Ishikawa (cell line): Measurements from ENCODE around the gene THSD4.

ENCODE experiments used
- CEBPB ChIP-seq: IDR thresholded peaks from 2 replicates; pipeline ENCODE4 v1.6.1; 2012
- CREB1 ChIP-seq: IDR thresholded peaks from 2 replicates; pipeline ENCODE4 v1.6.1; 2012; ENCODE audit warnings: low read depth
- EGR1 ChIP-seq: IDR thresholded peaks from 2 replicates; pipeline ENCODE4 v1.6.1; 2012
- EP300 ChIP-seq: IDR thresholded peaks from 2 replicates; pipeline ENCODE4 v1.6.1; 2012; ENCODE audit warnings: borderline replicate concordance
- FOXM1 ChIP-seq: IDR thresholded peaks from 2 replicates; pipeline ENCODE4 v1.6.1; 2012; ENCODE audit warnings: low read depth, borderline replicate concordance
- MAX ChIP-seq: IDR thresholded peaks from 2 replicates; pipeline ENCODE4 v1.6.1; 2012
- NFIC ChIP-seq: IDR thresholded peaks from 2 replicates; pipeline ENCODE4 v1.6.1; 2012
- RAD21 ChIP-seq: IDR thresholded peaks from 2 replicates; pipeline ENCODE4 v1.6.1; 2012; ENCODE audit warnings: low read depth
- REST ChIP-seq: IDR thresholded peaks from 2 replicates; pipeline ENCODE4 v1.6.1; 2012; ENCODE audit warnings: low read depth, mild to moderate bottlenecking
- TAF1 ChIP-seq: IDR thresholded peaks from 2 replicates; pipeline ENCODE4 v1.6.1; 2012; ENCODE audit warnings: low read depth, mild to moderate bottlenecking
- TCF12 ChIP-seq: IDR thresholded peaks from 2 replicates; pipeline ENCODE4 v1.6.1; 2012; ENCODE audit warnings: low read depth
- TEAD4 ChIP-seq: IDR thresholded peaks from 2 replicates; pipeline ENCODE4 v1.6.1; 2012
- USF1 ChIP-seq: IDR thresholded peaks from 2 replicates; pipeline ENCODE4 v1.6.1; 2012
- YY1 ChIP-seq: IDR thresholded peaks from 2 replicates; pipeline ENCODE4 v1.6.1; 2012; ENCODE audit warnings: low read depth
- ZBTB7A ChIP-seq: IDR thresholded peaks from 2 replicates; pipeline ENCODE4 v1.6.1; 2012; ENCODE audit warnings: low read depth

THSD4 gene

GRCh38 chr15:71128939-71129562 lies 13.8 kb downstream of the THSD4 start:
- no peak for TF ChIP-seq TEAD4
- no peak for TF ChIP-seq ZBTB7A
- no peak for TF ChIP-seq CREB1
- TF ChIP-seq REST = no peak
- TF ChIP-seq FOXM1 = no peak
- TF ChIP-seq MAX = no peak
- TF ChIP-seq TCF12 = no peak

GRCh38 chr15:71129669-71130068 lies 14.4 kb downstream of the THSD4 start:
- TF ChIP-seq CEBPB (no peak), RAD21 (no peak), EP300 (no peak), TAF1 (no peak), MAX (no peak), USF1 (no peak), EGR1 (no peak), TCF12 (no peak), CREB1 (no peak), TEAD4 (no peak), FOXM1 (no peak), REST (no peak), YY1 (no peak), NFIC (no peak), ZBTB7A (no peak)

GRCh38 chr15:71131601-71132362 lies 16.5 kb downstream of the THSD4 start:
- no peak for TF ChIP-seq NFIC
- TF ChIP-seq FOXM1 = no peak
- TF ChIP-seq REST = no peak
- TF ChIP-seq EGR1 = no peak
- no peak for TF ChIP-seq EP300
- TF ChIP-seq USF1 = no peak
- no peak for TF ChIP-seq CREB1
- TF ChIP-seq TCF12 = no peak
- TF ChIP-seq MAX = no peak
- TF ChIP-seq TAF1 = no peak
- no peak for TF ChIP-seq YY1
- no peak for TF ChIP-seq CEBPB
- TF ChIP-seq ZBTB7A = no peak
- TF ChIP-seq TEAD4 = no peak
- TF ChIP-seq RAD21 = no peak
